NCI-H446 treated with DMSO at 0.1 percent for 48 hours (cell line): ENCODE results near the gene TMEM175.

ENCODE experiments used
- DNase-seq: peaks from one replicate; lab custom pipeline; 2025; lab: John Stamatoyannopoulos, UW

Gene TMEM175, protein sequence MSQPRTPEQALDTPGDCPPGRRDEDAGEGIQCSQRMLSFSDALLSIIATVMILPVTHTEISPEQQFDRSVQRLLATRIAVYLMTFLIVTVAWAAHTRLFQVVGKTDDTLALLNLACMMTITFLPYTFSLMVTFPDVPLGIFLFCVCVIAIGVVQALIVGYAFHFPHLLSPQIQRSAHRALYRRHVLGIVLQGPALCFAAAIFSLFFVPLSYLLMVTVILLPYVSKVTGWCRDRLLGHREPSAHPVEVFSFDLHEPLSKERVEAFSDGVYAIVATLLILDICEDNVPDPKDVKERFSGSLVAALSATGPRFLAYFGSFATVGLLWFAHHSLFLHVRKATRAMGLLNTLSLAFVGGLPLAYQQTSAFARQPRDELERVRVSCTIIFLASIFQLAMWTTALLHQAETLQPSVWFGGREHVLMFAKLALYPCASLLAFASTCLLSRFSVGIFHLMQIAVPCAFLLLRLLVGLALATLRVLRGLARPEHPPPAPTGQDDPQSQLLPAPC

DNA sequence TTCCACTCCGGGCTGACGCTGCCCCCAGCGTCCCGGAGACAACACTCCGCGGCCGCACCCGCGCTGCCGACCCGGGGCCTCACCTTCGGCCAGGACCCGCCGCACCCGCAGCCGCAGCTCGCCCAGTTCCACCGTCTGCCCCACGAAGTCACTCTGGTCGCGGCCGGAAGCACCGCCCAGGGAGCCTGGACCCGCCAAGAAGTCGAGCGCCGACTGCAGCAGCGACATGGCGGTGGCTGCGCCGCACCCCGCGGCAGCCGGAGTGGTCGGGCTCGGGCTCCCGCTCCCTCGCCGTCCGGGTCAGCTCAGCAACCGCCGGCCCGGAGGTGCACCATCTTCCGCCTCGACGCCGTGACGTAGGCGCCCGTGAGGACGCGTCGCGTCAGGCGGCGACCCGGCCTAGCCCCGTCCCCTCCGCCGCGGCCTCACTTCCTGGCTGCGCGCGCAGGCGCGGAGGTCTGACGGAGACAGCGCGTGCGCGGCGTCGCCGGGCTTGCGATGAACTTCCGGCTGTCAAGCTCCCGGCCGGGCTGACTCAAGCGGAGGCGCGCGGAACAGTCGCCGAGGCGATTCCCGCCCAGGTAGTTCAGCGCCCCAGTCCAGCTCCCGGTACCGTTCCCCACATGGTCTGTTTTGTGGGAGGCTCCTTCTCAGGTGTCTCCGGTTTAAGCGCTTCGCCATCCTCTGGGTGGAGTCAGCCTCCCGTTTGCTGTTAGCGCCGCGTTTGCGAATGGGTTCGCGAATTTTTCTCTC lies at the start of gene TMEM175, which contains the start of gene GAK:
TMEM175 (plus strand) TSS at position 501 of the 753 bp plus-strand sequence. CDS start 15,280 bp downstream, outside the sequence.
GAK (minus strand) TSS at position 357 of the 753 bp plus-strand sequence; CDS start at position 228, 129 bp downstream.
- DNase-seq, result peak; percentile 73

DNA sequence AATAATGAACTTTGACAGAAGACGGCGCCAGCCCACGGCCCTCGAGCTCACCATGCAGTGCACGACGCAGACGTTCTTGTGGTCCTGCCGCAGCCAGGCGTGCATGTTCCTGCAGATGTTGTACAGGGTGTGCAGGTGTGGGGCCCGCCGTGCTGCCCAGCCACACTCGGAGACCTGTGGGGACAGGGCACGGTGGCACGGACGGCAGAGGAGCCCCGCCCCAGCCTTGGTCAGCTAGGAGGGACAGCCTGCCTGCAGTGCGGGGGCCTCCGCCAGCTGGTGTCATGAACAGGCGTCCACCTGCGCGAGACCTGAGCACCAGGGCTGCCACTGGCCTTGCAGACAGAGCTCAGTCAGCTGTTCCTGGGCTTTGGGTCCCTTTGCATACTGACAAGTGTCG lies 49.6 kb upstream of the TMEM175 start:
- no peak for DNase-seq

- DNase-seq, result no peak
Observed at GRCh38 chr4:883377-884095, 48.7 kb upstream of the TMEM175 start.

DNA sequence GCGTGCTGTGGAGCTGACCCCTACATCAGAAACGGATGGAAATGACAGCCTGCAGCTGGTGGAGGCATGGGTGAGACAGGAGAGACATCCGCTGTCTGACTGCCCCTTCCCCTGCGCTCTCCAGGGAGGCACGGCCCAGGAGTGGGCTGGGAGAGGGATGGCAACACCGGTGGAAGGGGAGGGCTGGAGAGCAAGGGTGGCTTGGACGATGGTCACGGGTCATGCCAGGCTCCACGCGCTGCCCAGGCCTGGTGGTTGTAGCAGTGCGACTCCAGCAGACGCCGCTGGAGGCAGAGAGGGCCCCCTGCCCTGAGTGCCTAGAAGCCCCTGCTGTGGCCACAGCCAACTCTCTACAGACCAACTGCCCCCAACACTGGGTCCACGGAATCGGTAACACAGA lies 48.0 kb upstream of the TMEM175 start:
- DNase-seq, result no peak

- DNase-seq, result no peak
Observed at GRCh38 chr4:884896-885295, 47.4 kb upstream of the TMEM175 start.

GRCh38 chr4:885353-885752 lies 46.9 kb upstream of the TMEM175 start:
- DNase-seq, result no peak

- DNase-seq, result no peak
Observed at GRCh38 chr4:886244-886643, 46.0 kb upstream of the TMEM175 start.

DNA sequence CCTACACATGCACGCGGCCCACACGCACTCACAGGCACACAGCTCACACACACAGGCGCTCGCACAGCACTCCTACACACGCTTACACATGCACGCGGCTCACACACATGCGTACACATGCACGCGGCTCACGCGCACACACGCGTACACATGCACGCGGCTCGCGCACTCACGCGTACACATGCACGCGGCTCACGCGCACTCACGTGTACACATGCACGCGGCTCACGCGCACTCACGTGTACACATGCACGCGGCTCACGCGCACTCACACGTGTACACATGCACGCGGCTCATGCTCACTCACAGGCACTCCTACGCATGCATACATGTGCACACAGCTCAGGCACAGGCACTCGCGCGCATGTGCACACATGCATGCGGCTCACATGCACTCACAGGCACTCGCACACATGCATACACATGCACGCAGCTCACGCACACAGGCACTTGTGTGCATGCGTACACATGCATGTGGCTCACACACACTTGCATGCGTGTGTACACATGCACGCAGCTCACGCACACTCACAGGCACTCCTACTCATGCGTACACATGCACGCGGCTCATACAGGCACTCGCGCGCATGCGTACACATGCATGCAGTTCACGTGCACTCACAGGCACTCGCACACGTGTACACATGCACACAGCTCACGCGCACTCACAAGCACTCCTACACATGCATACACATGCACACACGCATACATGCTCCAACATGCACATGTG lies 45.1 kb upstream of the TMEM175 start:
- DNase-seq, result no peak

DNA sequence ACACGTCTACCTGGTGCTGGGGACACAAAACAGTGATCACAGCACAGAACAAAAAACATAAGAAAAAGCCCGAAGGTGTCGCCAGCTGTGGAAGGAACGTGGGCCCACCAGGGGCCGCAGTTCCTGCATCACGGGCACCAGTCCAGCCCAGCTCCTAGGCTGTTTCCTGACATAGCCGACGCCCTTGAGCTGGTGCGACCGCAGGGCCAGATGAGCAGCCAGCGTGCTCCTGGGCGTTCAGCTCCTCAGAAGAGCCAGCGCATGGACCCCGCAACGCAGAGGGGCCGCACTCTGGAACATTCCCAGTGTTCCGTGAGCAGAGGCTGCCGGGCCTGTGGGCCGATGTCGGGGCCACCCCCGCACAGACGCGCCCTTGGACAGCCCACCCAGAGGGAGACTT lies 44.2 kb upstream of the TMEM175 start:
- DNase-seq, result no peak

DNA sequence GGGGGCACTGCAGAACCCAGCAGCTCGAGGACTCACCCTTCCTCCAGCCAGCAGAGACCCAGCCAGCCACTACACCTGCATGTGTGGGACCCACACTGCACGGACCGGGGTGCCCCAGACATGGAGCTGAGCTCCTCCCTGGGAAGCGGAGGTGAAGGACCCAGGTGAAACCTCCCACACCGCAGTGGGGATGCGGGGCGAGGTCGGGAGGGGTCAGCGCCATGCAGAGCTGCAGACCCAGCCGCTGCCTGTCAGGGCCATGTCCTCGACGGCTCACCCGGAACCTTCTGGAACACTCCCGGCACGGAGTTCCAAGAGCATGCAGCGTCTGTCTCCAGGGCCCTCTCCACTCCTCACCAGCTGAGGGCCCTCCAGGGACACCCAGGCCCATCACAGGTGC lies 42.7 kb upstream of the TMEM175 start:
- DNase-seq, result no peak

DNA sequence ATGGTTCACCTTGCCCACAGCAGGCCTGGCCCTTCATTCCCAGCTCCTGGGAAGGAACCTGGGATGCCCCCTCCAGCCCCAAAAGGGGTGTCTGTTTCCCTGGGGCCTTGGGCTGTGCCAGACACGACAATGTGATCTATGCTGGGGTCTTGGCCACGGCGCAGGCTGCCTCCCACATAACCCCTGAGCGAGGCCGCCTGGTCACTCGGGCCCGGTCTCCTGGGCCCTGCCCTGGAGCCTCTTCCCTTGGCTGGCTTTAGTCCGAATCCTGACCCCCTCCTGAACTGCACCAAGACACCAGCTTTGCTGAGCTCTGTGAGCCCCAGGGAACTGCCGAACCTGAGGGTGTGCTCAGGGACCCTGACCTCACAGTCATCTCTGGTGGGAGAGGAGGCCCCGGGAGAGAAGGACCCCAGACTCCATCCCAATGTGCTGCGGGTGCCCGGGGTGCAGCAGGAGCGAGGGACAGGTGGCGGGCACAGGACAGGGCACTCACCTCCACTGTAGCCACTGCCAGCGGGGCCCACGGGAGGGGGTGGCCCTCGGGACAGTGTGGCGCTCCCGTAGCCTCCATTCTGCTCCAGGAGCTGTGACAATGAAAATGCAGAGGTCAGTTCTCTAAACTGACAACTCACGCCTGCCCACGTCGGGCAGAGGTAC lies 42.1 kb upstream of the TMEM175 start:
- no peak for DNase-seq

- DNase-seq, result no peak
Observed at GRCh38 chr4:891747-892146, 40.5 kb upstream of the TMEM175 start.

- no peak for DNase-seq
Observed at GRCh38 chr4:892780-893179, 39.5 kb upstream of the TMEM175 start.

DNA sequence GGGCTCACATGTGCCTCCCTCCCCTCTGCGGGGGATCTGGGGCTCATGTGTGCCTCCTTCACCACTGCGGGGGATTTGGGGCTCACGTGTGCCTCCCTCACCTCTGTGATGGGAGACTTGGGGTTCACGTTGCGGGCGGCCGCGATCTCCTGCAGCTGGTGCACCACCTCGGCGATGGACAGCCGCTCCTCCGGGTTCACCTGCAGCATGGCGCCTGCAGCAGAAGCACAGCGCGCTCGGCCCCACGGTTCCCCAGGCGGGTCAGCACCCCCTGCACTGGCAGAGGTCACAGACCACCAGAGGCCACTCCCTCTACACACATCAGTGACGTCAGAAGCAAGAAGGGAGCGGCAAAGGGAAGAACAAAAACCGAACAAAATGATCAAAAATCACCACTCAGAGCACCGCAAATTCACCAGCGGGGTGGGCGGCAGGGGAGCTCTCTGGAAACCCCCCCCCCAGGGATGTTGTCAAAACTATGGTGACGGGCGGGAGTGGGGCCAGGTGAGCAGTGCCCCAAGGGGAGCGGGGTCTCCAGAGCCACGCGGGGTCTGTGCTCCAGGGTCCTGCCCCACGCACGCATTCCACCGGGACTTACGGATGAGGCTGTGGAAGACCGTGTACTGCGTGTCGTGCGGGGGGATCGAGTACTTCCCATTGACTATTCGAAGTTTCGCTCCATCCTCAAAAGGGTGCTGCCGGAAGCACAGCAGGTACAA lies 38.8 kb upstream of the TMEM175 start:
- no peak for DNase-seq

GRCh38 chr4:893995-894705 lies 38.1 kb upstream of the TMEM175 start:
- DNase-seq, result no peak

DNA sequence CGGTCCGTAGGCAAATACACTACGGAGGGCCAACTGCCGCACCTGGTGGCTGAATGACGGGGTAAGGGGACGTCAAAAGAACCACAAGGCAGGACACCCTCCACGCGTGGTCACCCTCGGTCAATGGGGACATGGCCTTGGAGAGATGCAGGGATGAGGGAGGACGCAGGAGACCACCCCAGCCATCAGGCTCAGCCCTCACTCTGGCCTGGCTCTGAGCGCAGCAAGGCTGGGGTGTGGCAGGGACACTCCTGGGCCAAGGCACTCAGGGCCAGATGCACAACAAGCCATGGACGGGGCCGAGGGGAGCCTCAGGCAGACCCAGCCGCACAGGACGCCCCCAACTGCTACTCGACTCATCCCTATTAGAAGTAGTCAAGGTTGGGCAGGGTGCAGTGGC lies 36.7 kb upstream of the TMEM175 start:
- DNase-seq, result no peak

- DNase-seq, result no peak
Observed at GRCh38 chr4:896216-896615, 36.0 kb upstream of the TMEM175 start.

DNA sequence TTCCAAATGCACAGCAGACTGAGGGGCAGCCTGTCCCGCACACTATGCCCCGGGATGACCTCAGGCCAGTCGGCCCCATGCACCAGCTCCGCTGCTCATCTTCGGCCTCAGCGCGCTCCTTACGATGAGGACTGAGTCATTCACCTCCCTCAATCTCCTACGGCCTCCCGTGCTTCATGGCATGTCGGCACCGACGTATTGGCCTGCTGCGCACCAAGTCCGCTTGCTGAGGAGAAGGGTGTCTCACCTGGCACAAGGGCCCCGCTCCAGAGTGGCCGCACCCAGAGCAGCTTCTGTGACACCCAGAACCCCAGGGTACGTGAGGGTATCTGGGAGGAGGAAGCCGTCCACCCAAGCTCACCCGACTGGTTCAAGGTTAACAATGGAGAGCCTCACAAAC lies 35.6 kb upstream of the TMEM175 start:
- no peak for DNase-seq

DNA sequence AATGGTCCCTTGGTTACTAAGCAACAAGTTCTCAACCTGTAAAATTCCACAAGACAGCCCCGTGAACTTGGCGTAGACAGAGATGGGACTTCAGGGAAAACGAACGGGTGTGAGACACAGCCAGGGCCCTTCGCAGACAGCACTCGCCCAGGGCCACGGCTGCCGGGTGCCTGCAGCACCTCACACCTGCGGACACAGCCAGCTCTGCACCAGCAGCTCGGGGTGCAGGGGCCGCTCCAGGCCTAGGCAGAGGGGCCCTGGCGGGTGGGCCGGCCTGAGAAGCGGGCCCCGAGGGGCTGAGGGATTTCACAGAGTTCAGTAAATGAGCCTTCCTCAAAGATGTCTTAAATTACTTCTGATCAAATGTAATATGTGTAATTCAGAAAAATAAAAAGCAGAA lies 34.1 kb upstream of the TMEM175 start:
- DNase-seq, result no peak
